NCI-H1417 treated with DMSO at 0.1 percent for 48 hours (cell line): ENCODE measurements around the gene EXD3.

Experiments used
- DNase-seq: peaks from one replicate; lab custom pipeline; 2025; lab: John Stamatoyannopoulos, UW

Gene EXD3

GRCh38 chr9:137365552-137366444, 57.2 kb downstream of the EXD3 start:
- DNase-seq = no peak

DNA sequence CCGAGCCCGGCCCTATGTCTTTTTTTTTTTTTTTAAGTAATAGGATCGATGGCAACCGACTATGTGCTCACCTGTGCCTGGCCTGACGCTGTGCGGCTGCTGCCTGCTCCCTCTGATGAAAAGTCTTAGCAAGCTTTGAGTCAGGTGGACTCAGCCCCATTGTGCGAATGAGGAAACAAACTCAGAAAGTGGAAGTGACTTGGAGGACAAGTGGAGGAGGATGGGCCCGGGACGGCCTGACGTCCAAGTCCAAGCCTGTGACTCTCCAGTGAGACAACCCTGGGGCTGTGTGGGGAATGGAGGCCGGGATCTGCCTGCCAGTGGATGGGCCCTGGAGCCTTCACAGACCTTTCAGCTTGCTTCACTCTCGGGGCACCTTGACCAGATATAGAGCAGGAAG, 57.9 kb downstream of the EXD3 start:
- no peak for DNase-seq

DNA sequence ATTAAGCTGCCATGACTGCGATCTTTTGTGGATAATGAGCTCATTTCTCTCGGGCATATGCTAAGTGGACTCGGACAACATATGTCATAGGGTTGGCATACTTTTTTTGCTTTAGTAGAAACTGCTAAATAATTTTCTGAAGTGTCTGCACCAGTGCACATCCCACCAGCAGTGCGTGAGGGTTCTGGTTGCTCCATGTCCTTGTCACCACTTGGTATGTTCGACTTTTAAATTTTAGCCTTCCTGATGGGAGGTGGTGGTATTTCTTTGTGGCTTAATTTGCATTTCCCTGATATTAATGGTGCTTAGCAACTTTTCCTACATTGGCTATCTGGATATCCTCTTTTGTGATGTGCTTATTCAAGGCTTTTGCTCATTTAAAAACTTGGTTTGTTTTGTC, 63.1 kb downstream of the EXD3 start:
- no peak for DNase-seq

DNA sequence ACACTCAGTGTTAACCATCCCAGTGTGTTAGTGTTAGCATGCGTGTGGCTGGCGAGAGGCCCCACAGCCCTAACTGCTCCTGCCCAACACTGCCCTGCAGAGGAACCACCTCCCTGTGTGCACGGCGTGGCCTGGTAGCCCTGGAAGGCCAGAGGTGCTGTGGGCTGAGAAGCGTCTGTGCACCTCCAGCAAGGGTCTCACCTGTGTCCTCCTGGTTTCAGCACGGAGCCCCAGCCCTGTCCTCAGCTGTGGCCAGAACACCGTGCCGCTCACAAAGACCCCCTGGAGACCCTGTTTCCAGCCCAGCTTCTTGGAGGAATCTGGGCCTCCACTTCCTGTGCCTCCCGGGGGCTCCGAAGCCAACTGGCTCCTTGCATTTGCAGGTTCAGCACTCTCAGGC, 64.8 kb downstream of the EXD3 start:
- DNase-seq = no peak

GRCh38 chr9:137357166-137357565, 65.8 kb downstream of the EXD3 start:
- DNase-seq = no peak

GRCh38 chr9:137355761-137356365, 67.1 kb downstream of the EXD3 start:
- DNase-seq = no peak

DNA sequence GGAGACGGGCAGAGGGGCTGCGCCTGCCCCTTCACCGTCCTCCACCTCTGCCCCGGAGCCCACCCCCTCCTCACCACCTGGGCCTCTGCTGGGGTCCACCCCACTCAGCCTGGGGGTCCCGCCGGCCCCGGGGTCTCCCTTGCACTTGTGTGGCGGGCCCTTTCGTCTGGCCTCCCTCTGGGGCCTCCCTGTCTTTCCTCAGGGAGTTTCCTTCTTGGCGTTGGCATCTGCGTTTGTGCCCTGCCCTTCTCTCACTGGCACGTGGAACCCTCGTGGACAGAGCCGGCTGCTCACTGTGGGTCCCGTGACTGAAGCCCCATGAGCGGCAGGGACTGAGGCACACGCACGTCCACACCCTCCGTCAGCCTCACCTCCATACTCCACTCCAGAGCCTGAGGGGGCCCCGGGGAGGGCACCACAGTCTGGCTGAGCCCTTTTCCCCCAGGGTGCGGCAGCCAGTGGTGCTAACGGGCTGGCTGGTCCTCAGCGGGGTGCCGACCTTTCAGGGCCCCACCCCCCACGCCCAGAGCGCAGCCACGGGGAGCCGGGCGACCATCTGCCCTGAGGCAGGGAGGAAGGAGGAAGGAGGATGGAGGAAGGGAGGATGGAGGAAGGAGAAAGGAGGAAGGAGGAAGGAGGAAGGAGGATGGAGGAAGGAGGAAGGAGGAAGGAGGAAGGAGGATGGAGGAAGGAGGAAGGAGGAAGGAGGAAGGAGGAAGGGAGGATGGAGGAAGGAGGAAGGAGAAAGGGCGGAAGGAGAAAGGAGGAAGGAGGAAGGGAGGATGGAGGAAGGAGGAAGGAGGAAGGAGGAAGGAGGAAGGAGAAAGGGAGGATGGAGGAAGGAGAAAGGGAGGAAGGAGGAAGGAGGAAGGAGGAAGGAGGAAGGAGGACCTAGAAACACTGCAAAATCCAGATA, 67.9 kb downstream of the EXD3 start:
- DNase-seq = no peak

- DNase-seq = no peak
These were observed 68.7 kb downstream of the EXD3 start for GRCh38 chr9:137354153-137354844.

GRCh38 chr9:137353223-137354152, 69.5 kb downstream of the EXD3 start:
- no peak for DNase-seq

GRCh38 chr9:137352511-137353222, 70.3 kb downstream of the EXD3 start:
- no peak for DNase-seq

GRCh38 chr9:137351781-137352501, 71.0 kb downstream of the EXD3 start:
- no peak for DNase-seq

GRCh38 chr9:137350696-137351584, 72.0 kb downstream of the EXD3 start:
- no peak for DNase-seq

DNA sequence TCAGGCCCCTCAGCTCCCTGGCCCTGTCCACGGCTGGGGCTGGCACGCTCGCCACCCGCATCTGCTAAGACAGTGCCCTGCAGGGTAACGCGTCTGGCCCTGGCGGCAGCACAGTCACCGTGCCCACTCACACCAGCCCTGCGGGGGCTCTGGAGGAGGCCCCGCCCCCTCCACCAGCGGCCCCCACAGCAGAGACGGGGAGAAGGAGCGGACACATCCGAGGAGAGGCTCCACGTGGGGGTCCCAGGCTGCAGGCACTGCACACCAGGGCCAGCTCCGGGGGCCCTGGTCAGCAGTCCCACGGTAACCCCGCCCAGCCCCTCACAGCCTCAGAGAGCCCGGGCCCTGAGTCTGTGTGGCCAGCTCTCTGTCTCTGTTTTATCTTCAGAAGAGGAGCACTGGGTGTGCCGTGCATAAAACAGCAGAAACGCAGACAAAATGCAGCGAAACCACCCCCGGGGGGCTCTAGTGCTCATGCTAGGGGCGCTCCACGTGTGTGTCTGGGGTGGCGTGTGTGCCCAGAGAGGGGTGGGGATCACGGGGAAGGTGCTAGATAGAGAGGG, 73.4 kb downstream of the EXD3 start:
- DNase-seq = no peak

- no peak for DNase-seq
These were observed 74.0 kb downstream of the EXD3 start for GRCh38 chr9:137348769-137349470.

- no peak for DNase-seq
These were observed 75.0 kb downstream of the EXD3 start for GRCh38 chr9:137347928-137348327.

- DNase-seq = no peak
These were observed 80.5 kb downstream of the EXD3 start for GRCh38 chr9:137342482-137342881.

- DNase-seq = no peak
These were observed 81.7 kb downstream of the EXD3 start for GRCh38 chr9:137341227-137341626.
